IMR-90 (cell line): ENCODE measurements around the gene AQP7. TPM values are rescaled to one million over a fixed set of nuclear protein-coding genes. Genes with fewer than 3 reads are reported as not detected.

ENCODE experiments used
- ATAC-seq: fragments of 200-7000 bp; cut with Tn5 transposase; 2 replicates; pipeline ENCODE4 v1.9.1; 2020; ENCODE audit warnings: low read depth, mild to moderate bottlenecking, moderate library complexity
- BruUV-seq: library from RNA; stranded (reverse); fragments of 400-500 nt; replicated peaks from 2 replicates; lab custom pipeline; 2021; lab: Mats Ljungman, UMichigan
- CTCF ChIA-PET: fragments of 300-600 bp; formaldehyde crosslinking; extraction: SDS; loops from one replicate; lab custom pipeline; 2021; ENCODE audit warnings: antibody characterized with exemption; lab: Yijun Ruan, JAX
- POLR2A ChIA-PET: fragments of 300-600 bp; sonication (Branson Sonifier 250); formaldehyde crosslinking; loops from one replicate; lab custom pipeline; 2022; ENCODE audit warnings: antibody characterized with exemption; ENCODE audit not compliant: unreplicated experiment; lab: Charles Lee
- DNase-seq: peaks from one replicate; pipeline ENCODE4 v3.0.0; 2013
- H2AFZ ChIP-seq: replicated peaks from 2 replicates; pipeline ENCODE3; 2013; ENCODE audit warnings: low read length, mild to moderate bottlenecking; ENCODE audit not compliant: poor library complexity
- H2AK5ac ChIP-seq: 2 replicates; pipeline ENCODE4 v1.6.1; 2013; ENCODE audit warnings: low read depth, low read length, inconsistent platforms
- H2AK9ac ChIP-seq: replicated peaks from 2 replicates; pipeline ENCODE3; 2013; ENCODE audit warnings: mild to moderate bottlenecking, low read depth, low read length, moderate library complexity; ENCODE audit not compliant: poor library complexity
- H2BK120ac ChIP-seq: 2 replicates; pipeline ENCODE4 v1.6.1; 2013; ENCODE audit warnings: low read depth, low read length, inconsistent platforms
- H2BK15ac ChIP-seq: 3 replicates; pipeline ENCODE4 v1.6.1; 2013; ENCODE audit warnings: low read depth, low read length, inconsistent platforms
- H2BK20ac ChIP-seq: 2 replicates; pipeline ENCODE4 v1.6.1; 2013; ENCODE audit warnings: low read depth, mild to moderate bottlenecking, inconsistent platforms, low read length, moderate library complexity
- H2BK5ac ChIP-seq: 2 replicates; pipeline ENCODE4 v1.6.1; 2013; ENCODE audit warnings: mild to moderate bottlenecking, low read depth, low read length, inconsistent platforms; ENCODE audit not compliant: poor library complexity, severe bottlenecking
- H3K14ac ChIP-seq: replicated peaks from 2 replicates; pipeline ENCODE4 v1.6.1; 2013; ENCODE audit warnings: low read depth, low read length, inconsistent platforms
- H3K18ac ChIP-seq: 2 replicates; pipeline ENCODE4 v1.6.1; 2013; ENCODE audit warnings: low read depth, low read length, control low read depth
- H3K23ac ChIP-seq: 2 replicates; pipeline ENCODE4 v1.6.1; 2013; ENCODE audit warnings: low read depth, low read length, inconsistent platforms
- H3K27ac ChIP-seq: 2 replicates; pipeline ENCODE4 v1.5.1; 2013; ENCODE audit warnings: mild to moderate bottlenecking, control low read depth, low read length; ENCODE audit not compliant: insufficient read depth
- H3K27me3 ChIP-seq: 2 replicates; pipeline ENCODE4 v1.6.1; 2013; ENCODE audit warnings: low read length; ENCODE audit not compliant: control insufficient read depth, insufficient read depth
- H3K36me3 ChIP-seq: 2 replicates; pipeline ENCODE4 v1.6.1; 2013; ENCODE audit warnings: low read length, mixed read lengths; ENCODE audit not compliant: control insufficient read depth, insufficient read depth
- H3K4ac ChIP-seq: 2 replicates; pipeline ENCODE4 v1.6.1; 2013; ENCODE audit warnings: low read depth, low read length, inconsistent platforms
- H3K4me1 ChIP-seq: 2 replicates; pipeline ENCODE4 v1.6.1; 2013; ENCODE audit warnings: low read length, mixed read lengths; ENCODE audit not compliant: control insufficient read depth, insufficient read depth
- H3K4me2 ChIP-seq: 2 replicates; pipeline ENCODE4 v1.6.1; 2013; ENCODE audit warnings: low read depth, mild to moderate bottlenecking, control low read depth, low read length, moderate library complexity
- H3K4me3 ChIP-seq: 2 replicates; pipeline ENCODE4 v1.5.1; 2013; ENCODE audit warnings: low read depth, mild to moderate bottlenecking, control low read depth, low read length, moderate library complexity; ENCODE audit not compliant: insufficient read depth
- H3K56ac ChIP-seq: 2 replicates; pipeline ENCODE4 v1.6.1; 2013; ENCODE audit warnings: low read length, inconsistent platforms; ENCODE audit not compliant: insufficient read depth; ENCODE audit errors: extremely low read depth
- H3K79me1 ChIP-seq, 2 experiments: 2 replicates each; pipeline ENCODE4 v1.6.1; 2013; ENCODE audit warnings: low read length in 2 of 2, inconsistent platforms in 1 of 2, low read depth in 1 of 2
- H3K9ac ChIP-seq: 2 replicates; pipeline ENCODE4 v1.6.1; 2013; ENCODE audit warnings: low read depth, low read length, control low read depth
- H3K9me1 ChIP-seq: 2 replicates; pipeline ENCODE4 v1.6.1; 2013; ENCODE audit warnings: low read length, inconsistent platforms; ENCODE audit not compliant: insufficient read depth
- H3K9me3 ChIP-seq: 2 replicates; pipeline ENCODE4 v1.6.1; 2013; ENCODE audit warnings: low read length; ENCODE audit not compliant: control insufficient read depth, insufficient read depth
- H4K20me1 ChIP-seq: 2 replicates; pipeline ENCODE4 v1.6.1; 2013; ENCODE audit warnings: low read length, inconsistent platforms; ENCODE audit not compliant: insufficient read depth
- H4K5ac ChIP-seq: 2 replicates; pipeline ENCODE4 v1.6.1; 2013; ENCODE audit warnings: mild to moderate bottlenecking, low read depth, low read length, control low read depth
- H4K8ac ChIP-seq, 2 experiments: 2 replicates each; pipeline ENCODE4 v1.6.1; 2013; ENCODE audit warnings: low read depth in 2 of 2, low read length in 2 of 2, control low read depth in 1 of 2, inconsistent platforms in 1 of 2
- H4K91ac ChIP-seq: 2 replicates; pipeline ENCODE4 v1.6.1; 2013; ENCODE audit warnings: low read depth, low read length, inconsistent platforms; ENCODE audit not compliant: insufficient read depth
- BHLHE40 ChIP-seq: fragments of 150-350 bp; IDR thresholded peaks from 2 replicates; pipeline ENCODE4 v1.6.1; 2016; ENCODE audit warnings: mild to moderate bottlenecking, low read depth, low read length
- CHD1 ChIP-seq: IDR thresholded peaks from 2 replicates; pipeline ENCODE4 v1.6.1; 2012; ENCODE audit warnings: low read depth, low read length, improper control_type of control experiment
- CTCF ChIP-seq: conservative IDR thresholded peaks from 2 replicates; pipeline ENCODE4 v1.5.1; 2012; ENCODE audit warnings: mild to moderate bottlenecking, low read depth, low read length, improper control_type of control experiment
- ELK1 ChIP-seq: fragments of 150-350 bp; IDR thresholded peaks from 2 replicates; pipeline ENCODE4 v1.6.1; 2016; ENCODE audit warnings: low read depth, mild to moderate bottlenecking, low read length, moderate library complexity, borderline replicate concordance
- FOS ChIP-seq: fragments of 150-350 bp; IDR thresholded peaks from 2 replicates; pipeline ENCODE4 v1.6.1; 2016; ENCODE audit warnings: low read depth, low read length
- MAFK ChIP-seq: IDR thresholded peaks from 2 replicates; pipeline ENCODE4 v1.6.1; 2012; ENCODE audit warnings: low read depth, low read length, improper control_type of control experiment
- MAZ ChIP-seq: IDR thresholded peaks from 2 replicates; pipeline ENCODE4 v1.6.1; 2012; ENCODE audit warnings: low read depth, mild to moderate bottlenecking, low read length, improper control_type of control experiment, moderate library complexity, borderline replicate concordance
- POLR2A ChIP-seq: IDR thresholded peaks from 2 replicates; pipeline ENCODE4 v1.6.1; 2012; ENCODE audit warnings: mild to moderate bottlenecking, low read depth, low read length
- RAD21 ChIP-seq: IDR thresholded peaks from 2 replicates; pipeline ENCODE4 v1.6.1; 2012; ENCODE audit warnings: low read length, improper control_type of control experiment
- RCOR1 ChIP-seq: IDR thresholded peaks from 2 replicates; pipeline ENCODE4 v1.6.1; 2012; ENCODE audit warnings: mild to moderate bottlenecking, low read length, improper control_type of control experiment; ENCODE audit not compliant: insufficient replicate concordance
- RFX5 ChIP-seq: IDR thresholded peaks from 2 replicates; pipeline ENCODE4 v1.8.0; 2012; ENCODE audit warnings: low read depth, mild to moderate bottlenecking, low read length, moderate library complexity
- USF2 ChIP-seq: fragments of 150-350 bp; IDR thresholded peaks from 2 replicates; pipeline ENCODE4 v1.6.1; 2017; ENCODE audit warnings: mild to moderate bottlenecking, antibody characterized with exemption, low read length, low read depth
- WGBS, 2 experiments: methylation state at CpG; one replicate each; pipeline versions ENCODE4 v1.1.5 to v1.1.7; 2013; ENCODE audit warnings: missing lambda C conversion rate in 2 of 2; ENCODE audit not compliant: insufficient read length in 1 of 2; ENCODE audit errors: extremely low coverage in 2 of 2; 5-methylcytosine and 5-hydroxymethylcytosine counted together
- dilution Hi-C: fragments of 300-500 bp; cut with HindIII; formaldehyde crosslinking; loops from one replicate; pipeline ENCODE4 v1.14.3; 2018; ENCODE audit warnings: low sequenced_read_pairs; ENCODE audit not compliant: unreplicated experiment
- in situ Hi-C: fragments of 300-500 bp; cut with MboI; formaldehyde crosslinking; loops from 3 replicates; pipeline ENCODE4 v1.14.3; 2019; ENCODE audit warnings: low sequenced_read_pairs, inconsistent platforms, mixed read lengths
- intact Hi-C: fragments of 100-400 bp; cut with micrococcal nuclease; formaldehyde crosslinking; loops from 2 replicates; pipeline ENCODE4 v1.10.0; 2022
- polyA plus RNA-seq, 3 experiments: library from polyadenylated mRNA; depleted of rRNA; stranded (reverse); fragments of >200 nt; gene quantifications; 2 replicates each; pipeline ENCODE4 v1.2.3, GENCODE V29; 2012; ENCODE audit warnings: low replicate concordance in 1 of 3
- total RNA-seq: library from RNA; depleted of rRNA; stranded (reverse); fragments of >200 nt; gene quantifications from 2 replicates; pipeline ENCODE4 v1.2.3, GENCODE V29; 2012

The AQP7 gene
- total and polyA plus RNA-seq, 2 of the 4 experiments (the other 2 are of a cell fraction), result 0.07 TPM; not detected in 1

GRCh38 chr9:33438926-33439680 lies 36.7 kb upstream of the AQP7 start:
- H3K14ac ChIP-seq, result no peak overlapping the region
- H2BK15ac ChIP-seq, result no peak overlapping the region
- ChIA-PET CTCF (no interaction called here), POLR2A (no interaction called here)
- dilution Hi-C loops (no loop called here), intact Hi-C loops (no loop called here), in situ Hi-C loops (no loop called here)
- H2AK9ac ChIP-seq, result no peak overlapping the region
- H3K36me3 ChIP-seq, result no peaks in the 10 kb centered on the region
- DNase-seq (no peak), ATAC-seq (no peak)
- H4K5ac ChIP-seq, result no peak overlapping the region
- no peak overlapping the region for H2AFZ ChIP-seq
- no peak overlapping the region for H3K9ac ChIP-seq
- no peak overlapping the region for H3K4me2 ChIP-seq
- no TSS peak for BruUV-seq
- no peak overlapping the region for H3K4ac ChIP-seq
- no peak overlapping the region for H3K27ac ChIP-seq
- peaks cover 2% of the 10 kb centered on the region; the same call in 1 of the 2 replicates for H3K4me1 ChIP-seq
- H3K4me3 ChIP-seq, result no peak overlapping the region
- H3K9me3 ChIP-seq, result no peaks in the 10 kb centered on the region
- no peak overlapping the region for H3K56ac ChIP-seq
- peaks cover 34% of the 10 kb centered on the region for H3K27me3 ChIP-seq
- peaks cover 8% of the 10 kb centered on the region; the same call in 1 of the 2 replicates for H3K9me1 ChIP-seq
- H2BK120ac ChIP-seq, result no peak overlapping the region
- TF ChIP-seq RCOR1, result no peak
- TF ChIP-seq MAFK, result no peak
- TF ChIP-seq USF2, result no peak
- no peak for TF ChIP-seq CTCF
- TF ChIP-seq ELK1, result no peak
- no peak for TF ChIP-seq POLR2A
- TF ChIP-seq FOS, result no peak
- TF ChIP-seq CHD1, result no peak
- TF ChIP-seq RAD21, result no peak
- TF ChIP-seq BHLHE40, result no peak
- TF ChIP-seq RFX5, result no peak
- TF ChIP-seq MAZ, result no peak
- H2BK20ac ChIP-seq, result no peak overlapping the region
- no peaks in the 10 kb centered on the region for H4K20me1 ChIP-seq
- no peak overlapping the region for H3K23ac ChIP-seq
- no peak overlapping the region for H4K8ac ChIP-seq
- no peak overlapping the region for H2BK5ac ChIP-seq
- H3K18ac ChIP-seq, result no peak overlapping the region
- no CpG with 5 or more reads among the region's 7 CpGs for WGBS, 2 experiments
- no peaks in the 10 kb centered on the region for H3K79me1 ChIP-seq
- H4K91ac ChIP-seq, result no peak overlapping the region
- H2AK5ac ChIP-seq, result no peak overlapping the region; the same call in 1 of the 2 replicates
